ENCODE measurements around the gene SNX18. TPM values are rescaled to one million over a fixed set of nuclear protein-coding genes. Genes with fewer than 3 reads are reported as not detected.
A peak's percentile ranks its signal among the peaks of the same experiment; 100 is the strongest.

SNX18 gene
- total and polyA plus RNA-seq, 4 donors = 5.5 to 43.4 (median 35.0) TPM

DNA sequence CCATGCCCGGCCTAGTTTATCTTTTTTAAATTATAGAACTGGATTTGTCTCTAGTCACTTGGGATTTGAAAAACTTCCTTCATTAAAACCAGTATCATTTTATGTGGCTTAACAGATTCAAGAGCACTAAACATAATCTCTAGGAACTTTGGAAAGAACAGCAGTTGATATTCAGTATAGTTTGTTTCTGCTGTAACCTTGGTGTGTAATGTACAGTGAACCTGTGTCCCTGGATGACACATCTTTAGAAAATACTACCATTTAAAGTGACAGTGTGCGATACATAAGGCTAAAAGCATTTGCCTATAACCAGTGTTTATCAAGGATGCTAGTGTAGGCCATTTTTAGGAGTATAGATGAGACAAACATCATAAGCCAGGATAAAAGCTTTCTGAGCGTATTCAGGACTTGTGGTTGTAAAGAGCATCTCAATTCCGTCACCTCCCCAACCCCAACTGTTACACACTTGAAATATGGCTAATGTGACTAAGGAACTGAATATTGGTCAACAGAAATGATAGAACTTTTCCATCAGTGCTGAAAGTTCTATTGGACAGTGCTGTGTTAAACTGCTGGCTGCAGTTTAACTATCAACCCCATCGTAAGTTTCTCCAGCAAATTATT, 4.4 kb downstream of the SNX18 start:
- no peak overlapping the region for H3K9ac ChIP-seq (ENCODE audit: insufficient read depth in 1 of 2, low read length in 2 of 2)
- no peaks in the 10 kb centered on the region for H3K9me3 ChIP-seq (ENCODE audit: control insufficient read depth in 4 of 4, insufficient read depth in 3 of 4, low read length in 3 of 4)
- ATAC-seq (ENCODE audit: insufficient read depth, low FRiP score) = no peak
- H3K4me1 ChIP-seq (ENCODE audit: control insufficient read depth in 5 of 5, insufficient read depth in 5 of 5, low read length in 5 of 5) = peaks cover 10 to 50% (median 24%) of the 10 kb centered on the region in 5 donors
- no peak for DNase-seq
- H3K36me3 ChIP-seq (ENCODE audit: control insufficient read depth in 4 of 4, insufficient read depth in 4 of 4, low read length in 4 of 4) = peaks cover 0 to 12% (median 6%) of the 10 kb centered on the region in 4 donors
- TF ChIP-seq, protein P1, sequence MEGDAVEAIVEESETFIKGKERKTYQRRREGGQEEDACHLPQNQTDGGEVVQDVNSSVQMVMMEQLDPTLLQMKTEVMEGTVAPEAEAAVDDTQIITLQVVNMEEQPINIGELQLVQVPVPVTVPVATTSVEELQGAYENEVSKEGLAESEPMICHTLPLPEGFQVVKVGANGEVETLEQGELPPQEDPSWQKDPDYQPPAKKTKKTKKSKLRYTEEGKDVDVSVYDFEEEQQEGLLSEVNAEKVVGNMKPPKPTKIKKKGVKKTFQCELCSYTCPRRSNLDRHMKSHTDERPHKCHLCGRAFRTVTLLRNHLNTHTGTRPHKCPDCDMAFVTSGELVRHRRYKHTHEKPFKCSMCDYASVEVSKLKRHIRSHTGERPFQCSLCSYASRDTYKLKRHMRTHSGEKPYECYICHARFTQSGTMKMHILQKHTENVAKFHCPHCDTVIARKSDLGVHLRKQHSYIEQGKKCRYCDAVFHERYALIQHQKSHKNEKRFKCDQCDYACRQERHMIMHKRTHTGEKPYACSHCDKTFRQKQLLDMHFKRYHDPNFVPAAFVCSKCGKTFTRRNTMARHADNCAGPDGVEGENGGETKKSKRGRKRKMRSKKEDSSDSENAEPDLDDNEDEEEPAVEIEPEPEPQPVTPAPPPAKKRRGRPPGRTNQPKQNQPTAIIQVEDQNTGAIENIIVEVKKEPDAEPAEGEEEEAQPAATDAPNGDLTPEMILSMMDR (IDR thresholded peaks at IDR 0.05; ENCODE audit: control extremely low read depth, extremely low read depth) = no peak
- no peaks in the 10 kb centered on the region for H3K27me3 ChIP-seq (ENCODE audit: control insufficient read depth in 3 of 3, insufficient read depth in 3 of 3, low read length in 2 of 3)
- 86 to 94% methylated on average over 5 of the region's 5 CpGs for WGBS, 2 donors
- no peak overlapping the region for H3K27ac ChIP-seq (ENCODE audit: low read depth in 1 of 2, low read length in 1 of 2)
- H3K4me3 ChIP-seq = no peak overlapping the region

DNA sequence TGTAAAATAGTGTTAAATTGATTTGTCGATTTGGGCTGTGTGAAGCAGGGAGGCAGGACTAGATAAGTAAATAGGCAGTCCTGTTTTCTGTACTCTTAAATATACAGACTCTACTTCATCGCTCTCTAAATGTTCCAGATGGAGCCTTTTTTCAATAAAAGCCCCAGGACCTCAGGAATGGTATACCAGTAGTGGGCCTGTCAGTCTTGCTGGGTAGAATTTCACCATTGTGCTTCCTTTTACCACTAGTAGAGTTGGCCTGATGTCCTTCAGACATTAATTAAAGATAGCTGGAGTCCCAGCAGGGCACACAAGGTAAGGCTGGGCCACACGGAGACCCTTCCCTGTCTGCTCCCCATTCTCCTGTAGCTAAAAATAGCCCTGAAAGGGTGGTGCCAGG, 6.0 kb downstream of the SNX18 start:
- Histone ChIP-seq H3K27ac (ENCODE audit: low read depth in 1 of 2, low read length in 1 of 2) (peak overlapping the region in 1 of 2 donors; percentile 24), H3K4me1 (ENCODE audit: control insufficient read depth in 5 of 5, insufficient read depth in 5 of 5, low read length in 5 of 5) (peaks cover 10 to 45% (median 26%) of the 10 kb centered on the region in 5 donors), H3K4me3 (no peak overlapping the region), H3K36me3 (ENCODE audit: control insufficient read depth in 4 of 4, insufficient read depth in 4 of 4, low read length in 4 of 4) (peaks cover 0 to 12% (median 6%) of the 10 kb centered on the region in 4 donors), H3K9me3 (ENCODE audit: control insufficient read depth in 4 of 4, insufficient read depth in 3 of 4, low read length in 3 of 4) (no peaks in the 10 kb centered on the region), H3K27me3 (ENCODE audit: control insufficient read depth in 3 of 3, insufficient read depth in 3 of 3, low read length in 2 of 3) (no peaks in the 10 kb centered on the region), H3K9ac (ENCODE audit: insufficient read depth in 1 of 2, low read length in 2 of 2) (no peak overlapping the region)
- DNase-seq (no peak), ATAC-seq (ENCODE audit: insufficient read depth, low FRiP score) (no peak)
- 78 to 83% methylated on average over 3 of the region's 3 CpGs for WGBS, 2 donors
- TF ChIP-seq, protein P1 (IDR thresholded peaks at IDR 0.05; ENCODE audit: control extremely low read depth, extremely low read depth) = no peak

DNA sequence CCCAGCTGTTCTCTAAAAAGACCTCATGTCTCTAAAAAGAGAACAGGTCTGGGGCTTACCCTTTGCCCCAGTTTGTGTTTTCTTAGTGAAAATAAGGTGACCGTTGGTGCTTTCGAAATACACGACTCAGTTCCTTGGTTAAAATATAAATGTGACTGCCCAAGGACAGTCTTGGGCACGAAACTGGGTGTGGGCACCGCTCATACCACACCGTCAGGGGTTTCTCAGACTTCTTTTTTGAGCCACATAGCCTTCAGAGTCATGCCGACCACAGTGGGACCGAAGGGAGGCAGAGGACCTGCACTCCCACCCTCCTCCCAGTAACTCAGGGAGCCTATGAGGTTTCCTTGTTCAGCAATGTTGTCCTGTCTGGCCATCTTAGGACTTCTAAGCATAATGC, 6.5 kb downstream of the SNX18 start:
- H3K27ac ChIP-seq (ENCODE audit: low read depth in 1 of 2, low read length in 1 of 2) = peak overlapping the region; percentile 24 to 57
- no peak for DNase-seq
- no peaks in the 10 kb centered on the region for H3K27me3 ChIP-seq (ENCODE audit: control insufficient read depth in 3 of 3, insufficient read depth in 3 of 3, low read length in 2 of 3)
- H3K9ac ChIP-seq (ENCODE audit: insufficient read depth in 1 of 2, low read length in 2 of 2) = no peak overlapping the region
- peaks cover 0 to 6% (median 3%) of the 10 kb centered on the region in 4 donors for H3K36me3 ChIP-seq (ENCODE audit: control insufficient read depth in 4 of 4, insufficient read depth in 4 of 4, low read length in 4 of 4)
- no peak for ATAC-seq (ENCODE audit: insufficient read depth, low FRiP score)
- peaks cover 5 to 45% (median 26%) of the 10 kb centered on the region in 5 donors for H3K4me1 ChIP-seq (ENCODE audit: control insufficient read depth in 5 of 5, insufficient read depth in 5 of 5, low read length in 5 of 5)
- 32 to 68% methylated on average over 8 of the region's 8 CpGs for WGBS, 2 donors
- no peaks in the 10 kb centered on the region for H3K9me3 ChIP-seq (ENCODE audit: control insufficient read depth in 4 of 4, insufficient read depth in 3 of 4, low read length in 3 of 4)
- TF ChIP-seq, protein P1 (IDR thresholded peaks at IDR 0.05; ENCODE audit: control extremely low read depth, extremely low read depth) = no peak
- no peak overlapping the region for H3K4me3 ChIP-seq
